Mesodermal cell (in vitro differentiated cells): ENCODE measurements around the gene SNX20.

Source experiments
- H3K27ac ChIP-seq: 2 replicates; pipeline ENCODE4 v1.7.0; 2013; ENCODE audit warnings: mild to moderate bottlenecking, low read depth, low read length, moderate library complexity; ENCODE audit not compliant: severe bottlenecking
- H3K36me3 ChIP-seq: 2 replicates; pipeline ENCODE4 v1.7.1; 2013; ENCODE audit warnings: mild to moderate bottlenecking, low read length, moderate library complexity; ENCODE audit not compliant: control insufficient read depth, insufficient read depth
- H3K4me1 ChIP-seq: one replicate; pipeline ENCODE4 v1.7.1; 2013; ENCODE audit warnings: mild to moderate bottlenecking, low read length; ENCODE audit not compliant: insufficient read depth, control insufficient read depth, poor library complexity, severe bottlenecking
- H3K4me3 ChIP-seq: 2 replicates; pipeline ENCODE4 v1.7.0; 2013; ENCODE audit warnings: low read length, control low read depth, mild to moderate bottlenecking; ENCODE audit not compliant: insufficient read depth, poor library complexity, severe bottlenecking; ENCODE audit errors: extremely low read depth
- H3K9me3 ChIP-seq: 2 replicates; pipeline ENCODE4 v1.7.1; 2013; ENCODE audit warnings: mild to moderate bottlenecking, low read length, moderate library complexity; ENCODE audit not compliant: control insufficient read depth
- WGBS, 2 experiments: methylation state at CpG; one replicate each; pipeline ENCODE4 v1.1.5; 2013; ENCODE audit warnings: missing lambda C conversion rate in 2 of 2; ENCODE audit not compliant: insufficient coverage in 2 of 2; 5-methylcytosine and 5-hydroxymethylcytosine counted together

SNX20 gene

DNA sequence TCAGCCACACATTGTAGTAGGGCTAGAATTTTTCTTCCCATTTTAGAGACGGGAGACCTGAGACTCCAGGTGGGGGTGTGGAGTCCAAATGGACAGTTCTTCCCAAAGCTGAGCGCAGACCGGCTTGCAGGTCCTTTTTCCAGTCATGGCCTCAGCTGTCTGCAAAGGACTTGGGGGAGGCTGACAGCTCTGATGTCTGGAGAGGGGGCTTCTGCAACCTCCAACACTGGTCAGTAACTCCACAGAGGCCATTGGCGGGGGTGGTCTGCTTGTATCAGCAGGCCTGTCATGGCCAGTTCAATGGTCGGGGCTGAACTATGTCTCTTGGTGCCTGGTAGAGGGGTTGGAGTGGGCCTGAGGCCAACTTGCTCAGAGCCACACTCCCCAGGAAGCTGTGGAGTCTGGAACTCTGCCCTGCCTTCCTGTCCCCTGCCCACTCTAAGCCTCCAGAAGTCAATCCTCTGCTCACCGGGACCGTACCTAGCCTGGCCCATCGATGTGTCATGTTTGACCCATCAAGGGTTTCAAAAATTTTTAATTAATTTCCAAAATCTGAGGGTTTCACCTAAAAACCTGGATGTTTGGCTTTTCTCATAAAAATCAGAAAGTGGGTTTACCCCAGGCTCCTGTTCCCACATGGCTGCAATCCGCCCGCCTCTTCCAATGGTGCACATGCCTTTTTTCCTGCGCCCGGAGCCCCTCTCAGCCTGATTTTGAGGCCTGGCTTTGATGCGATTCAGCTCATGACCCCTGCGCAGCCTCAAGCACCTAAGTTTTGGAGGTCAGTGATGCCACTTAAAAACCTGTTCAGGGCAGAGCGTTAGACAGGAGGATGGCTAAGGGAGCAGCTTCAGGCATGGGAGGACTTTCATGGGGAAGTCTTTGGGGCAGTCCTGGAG lies 39.9 kb downstream of the SNX20 start:
- no peaks in the 10 kb centered on the region for H3K4me1 ChIP-seq
- H3K9me3 ChIP-seq = no peaks in the 10 kb centered on the region
- no peak overlapping the region for H3K27ac ChIP-seq
- 90 to 99% methylated on average over 11 to 14 of the region's 15 CpGs for WGBS, 2 experiments
- no peak overlapping the region for H3K4me3 ChIP-seq
- H3K36me3 ChIP-seq = peaks cover 10% of the 10 kb centered on the region

DNA sequence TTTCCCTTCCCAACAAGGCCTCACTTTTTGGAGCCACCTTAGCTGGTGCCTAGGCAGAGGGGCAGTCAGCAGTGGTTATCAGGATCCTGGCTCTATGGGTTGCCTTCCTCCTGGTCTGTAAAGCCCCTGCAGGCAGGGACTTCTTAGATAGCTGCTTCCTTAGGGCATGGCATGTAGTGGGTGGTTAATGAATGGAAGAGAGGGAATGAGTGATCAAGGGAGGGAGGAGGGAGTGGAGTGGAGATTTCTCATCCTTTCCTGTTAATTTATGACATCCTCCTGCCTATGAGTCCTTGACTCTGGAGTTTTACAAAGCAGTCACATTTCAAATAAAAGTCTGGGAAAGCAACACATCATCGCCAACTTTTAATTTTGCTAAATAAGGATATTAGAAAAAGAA lies 40.7 kb downstream of the SNX20 start:
- H3K9me3 ChIP-seq = no peaks in the 10 kb centered on the region
- H3K4me1 ChIP-seq = no peaks in the 10 kb centered on the region
- no peak overlapping the region for H3K4me3 ChIP-seq
- peaks cover 10% of the 10 kb centered on the region for H3K36me3 ChIP-seq
- H3K27ac ChIP-seq = no peak overlapping the region
- WGBS, 2 experiments = no CpG with 5 or more reads among the region's 1 CpG

DNA sequence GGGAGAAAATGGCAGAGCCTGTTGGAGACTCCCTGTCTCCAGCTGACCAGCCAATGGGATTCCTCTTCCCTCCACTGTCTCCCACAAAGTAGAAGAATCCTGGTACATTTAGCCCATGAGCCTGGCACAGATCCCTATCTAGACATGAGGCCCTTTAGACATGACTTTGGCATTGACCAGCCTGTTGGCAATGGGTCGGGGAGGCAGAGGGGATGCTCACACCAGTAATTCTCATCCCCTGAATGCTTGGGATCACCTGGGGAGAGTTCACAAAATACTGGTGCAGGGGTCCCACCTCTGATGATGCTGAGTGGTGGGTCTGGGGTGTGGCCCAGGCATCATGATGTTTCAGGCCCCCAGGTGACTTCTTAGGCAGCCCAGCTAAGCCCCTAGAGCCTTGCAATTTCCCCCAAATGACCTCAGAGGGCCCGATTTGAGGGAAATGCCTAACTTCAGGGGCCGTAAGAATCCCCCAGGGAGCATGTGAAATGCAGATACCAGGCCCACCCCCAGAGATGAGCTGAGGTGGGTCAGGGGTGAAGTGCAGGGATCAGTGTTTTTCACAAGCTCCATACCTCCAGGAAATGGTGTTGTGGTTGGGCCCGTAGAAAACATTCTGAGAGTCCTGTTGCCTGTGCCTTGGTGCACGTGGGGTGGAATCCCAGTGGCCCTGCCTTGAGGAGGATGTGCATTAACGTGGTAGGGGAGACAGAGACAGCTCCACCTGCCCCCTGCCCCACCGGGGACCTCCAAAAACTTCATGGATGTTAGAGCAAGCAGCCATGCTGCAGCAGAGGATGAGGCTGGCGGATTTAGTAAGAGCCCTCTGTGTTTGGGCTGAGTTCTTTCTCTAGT lies 42.1 kb downstream of the SNX20 start:
- Histone ChIP-seq H3K27ac (no peak overlapping the region), H3K4me1 (no peaks in the 10 kb centered on the region), H3K36me3 (peaks cover 10% of the 10 kb centered on the region), H3K4me3 (no peak overlapping the region), H3K9me3 (no peaks in the 10 kb centered on the region)
- 88 to 90% methylated on average over 5 to 8 of the region's 8 CpGs for WGBS, 2 experiments

DNA sequence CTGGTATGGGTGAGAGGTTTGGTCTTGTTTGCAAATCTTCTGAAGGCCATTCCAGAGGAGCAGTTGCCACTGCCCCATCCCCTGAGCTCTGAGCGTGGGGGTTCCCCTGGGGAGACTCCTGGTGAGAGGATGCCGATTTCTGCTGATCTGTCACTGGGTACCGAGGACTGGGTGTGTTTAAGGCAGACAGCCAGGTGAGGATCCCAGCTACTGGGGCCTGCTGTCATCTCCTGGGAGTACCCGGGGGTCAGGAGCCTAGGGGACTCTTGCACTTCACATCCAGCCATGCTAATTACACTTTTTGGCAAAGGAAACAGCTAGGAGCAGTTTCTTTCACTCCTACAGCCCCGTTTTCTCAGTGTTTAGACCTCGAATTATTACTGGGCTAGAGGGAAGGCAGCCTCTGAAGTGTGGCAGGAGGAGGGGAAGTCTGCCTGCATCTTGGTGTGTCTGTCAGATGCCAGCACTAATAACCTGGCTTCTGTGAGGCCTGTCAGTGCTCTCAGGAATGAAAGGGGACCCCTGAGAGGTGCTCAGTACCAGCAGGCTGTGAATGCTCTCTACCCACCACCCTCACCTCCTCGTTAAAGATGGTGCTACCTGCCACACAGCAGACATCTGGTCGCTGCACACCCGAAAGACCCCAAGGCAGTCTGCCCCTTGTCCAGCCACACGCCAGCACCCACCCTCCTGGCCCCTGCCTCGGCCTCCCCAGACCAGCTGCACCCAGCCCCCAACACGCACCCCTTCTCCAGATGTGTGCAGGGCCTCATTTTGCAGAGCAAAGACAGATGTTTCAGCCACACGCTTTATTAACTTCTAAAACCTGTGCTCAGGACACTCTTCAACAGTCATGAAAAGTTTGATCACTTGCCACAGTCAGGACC lies 43.2 kb downstream of the SNX20 start:
- WGBS, 2 experiments = 78 to 86% methylated on average over 11 to 13 of the region's 13 CpGs
- H3K9me3 ChIP-seq = no peaks in the 10 kb centered on the region
- no peak overlapping the region for H3K27ac ChIP-seq
- H3K4me3 ChIP-seq = no peak overlapping the region
- peaks cover 16% of the 10 kb centered on the region for H3K36me3 ChIP-seq
- no peaks in the 10 kb centered on the region for H3K4me1 ChIP-seq

DNA sequence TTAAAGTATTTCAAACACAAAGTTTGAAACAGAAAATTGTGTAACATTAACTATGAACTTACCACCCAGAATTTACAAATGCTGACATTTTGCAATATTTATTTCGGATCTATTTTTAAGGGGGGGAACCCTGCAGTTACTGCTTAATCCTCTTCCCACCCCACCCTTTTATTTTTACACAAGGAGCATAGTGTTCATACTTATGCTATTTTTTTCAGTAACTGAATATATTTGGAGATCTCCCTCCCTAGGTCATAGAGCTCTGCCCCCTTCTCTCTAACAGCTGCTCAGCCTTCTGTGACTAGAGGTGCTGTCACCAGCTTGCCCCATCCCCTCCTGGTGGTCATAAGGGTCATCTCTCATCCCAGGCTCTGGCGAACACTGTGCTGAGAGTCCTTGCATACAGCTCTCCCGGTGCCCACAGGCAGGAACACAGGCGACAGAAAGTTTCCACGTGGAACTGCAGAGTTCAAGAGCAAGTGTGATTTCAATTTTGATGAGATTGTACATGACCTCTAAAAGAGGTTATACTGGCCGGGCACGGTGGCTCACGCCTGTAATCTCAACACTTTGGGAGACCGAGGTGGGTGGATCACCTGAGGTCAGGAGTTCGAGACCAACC lies 44.2 kb downstream of the SNX20 start:
- Histone ChIP-seq H3K4me1 (no peaks in the 10 kb centered on the region), H3K27ac (no peak overlapping the region), H3K9me3 (no peaks in the 10 kb centered on the region), H3K4me3 (no peak overlapping the region), H3K36me3 (peaks cover 22% of the 10 kb centered on the region)
- WGBS, 2 experiments = 86 to 96% methylated on average over 9 of the region's 10 CpGs

DNA sequence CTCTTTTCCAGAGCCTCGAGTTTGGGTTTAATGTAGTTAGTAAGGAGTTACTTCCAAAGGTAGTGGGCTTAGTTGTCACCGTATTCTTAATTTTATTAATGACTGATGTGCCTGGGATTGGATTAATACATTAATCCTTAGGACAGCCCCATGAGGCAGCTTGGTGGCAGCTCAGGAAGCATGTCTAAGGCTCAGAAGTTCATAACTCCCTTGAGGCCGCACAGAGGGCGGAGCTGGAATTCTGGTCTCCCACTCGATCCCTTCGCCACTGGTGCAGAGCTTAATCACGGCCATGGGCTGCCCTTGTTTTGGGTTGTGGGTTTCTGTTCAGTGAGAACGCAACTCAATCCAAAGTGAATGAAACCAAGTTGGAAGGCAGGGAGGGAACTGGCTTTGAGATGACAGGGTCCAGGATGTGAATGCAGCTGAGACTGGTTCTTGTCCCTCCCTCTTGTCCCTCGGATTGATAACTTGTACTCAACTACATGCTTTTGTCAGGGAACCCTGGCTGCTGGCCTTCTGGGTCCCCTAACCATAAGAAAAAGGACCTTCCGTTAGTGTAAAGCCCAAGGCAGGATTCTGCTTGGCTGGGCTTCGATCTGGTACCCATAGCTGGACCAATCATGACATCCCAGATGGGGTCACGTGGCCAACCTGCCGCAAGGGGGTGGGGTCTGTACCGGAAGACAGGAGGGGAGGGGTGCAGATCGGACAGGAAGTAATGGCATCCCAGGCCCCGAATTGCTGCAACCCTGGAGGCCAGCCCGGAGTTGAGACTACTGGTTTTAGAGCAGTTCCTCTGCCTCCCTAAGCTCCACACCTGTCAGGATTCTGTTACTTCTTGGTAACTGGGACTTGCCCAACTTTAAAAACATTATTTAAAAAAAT lies 45.4 kb downstream of the SNX20 start:
- H3K4me1 ChIP-seq = no peaks in the 10 kb centered on the region
- WGBS, 2 experiments = 88 to 90% methylated on average over 14 to 15 of the region's 17 CpGs
- peaks cover 29% of the 10 kb centered on the region for H3K36me3 ChIP-seq
- no peak overlapping the region for H3K27ac ChIP-seq
- H3K4me3 ChIP-seq = no peak overlapping the region
- H3K9me3 ChIP-seq = no peaks in the 10 kb centered on the region

DNA sequence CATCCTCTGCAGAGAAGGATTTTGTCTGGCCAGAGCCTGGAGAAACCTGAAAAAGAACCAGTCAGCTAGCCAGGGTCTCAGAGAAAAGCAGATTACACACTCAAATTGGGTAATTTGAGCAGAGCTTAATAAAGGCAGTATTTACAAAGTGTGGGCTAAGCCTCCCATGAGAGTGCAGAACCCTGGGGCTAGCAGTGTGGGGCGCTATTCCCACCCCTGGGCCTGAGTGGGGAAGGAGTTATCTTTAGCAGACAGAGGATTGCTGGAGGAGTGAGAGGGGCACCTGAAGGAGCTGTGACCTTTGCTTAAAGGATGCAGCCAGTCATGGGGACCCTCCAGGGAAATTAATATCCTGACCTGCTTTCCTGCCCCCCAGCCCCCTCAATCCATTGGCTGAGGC lies 46.2 kb downstream of the SNX20 start:
- peaks cover 33% of the 10 kb centered on the region for H3K36me3 ChIP-seq
- WGBS, 2 experiments = 50 to 93% methylated on average over 1 of the region's 1 CpG
- H3K4me3 ChIP-seq = no peak overlapping the region
- H3K27ac ChIP-seq = no peak overlapping the region
- no peaks in the 10 kb centered on the region for H3K9me3 ChIP-seq
- H3K4me1 ChIP-seq = no peaks in the 10 kb centered on the region

DNA sequence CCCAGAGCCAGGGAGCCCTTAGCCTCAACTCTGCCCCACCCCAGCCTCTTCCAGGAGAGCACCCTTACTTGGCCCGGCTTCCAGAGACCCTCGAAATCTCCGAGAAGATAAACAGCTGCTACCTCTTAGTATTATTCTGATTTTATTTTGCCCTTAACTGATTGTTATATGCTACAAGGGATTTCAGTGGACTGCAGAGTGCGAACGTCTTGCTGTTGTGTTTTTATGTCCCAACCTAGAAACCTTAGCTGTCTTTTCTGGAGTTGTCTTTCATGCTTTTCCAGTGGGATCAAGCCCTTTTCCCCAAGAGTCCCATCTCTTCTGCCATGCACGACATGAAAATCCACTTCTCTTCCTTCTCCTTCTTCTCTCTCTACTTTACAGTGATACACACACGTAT lies 47.0 kb downstream of the SNX20 start:
- H3K9me3 ChIP-seq = no peaks in the 10 kb centered on the region
- peaks cover 41% of the 10 kb centered on the region for H3K36me3 ChIP-seq
- no peak overlapping the region for H3K4me3 ChIP-seq
- H3K27ac ChIP-seq = no peak overlapping the region
- 91 to 100% methylated on average over 4 of the region's 7 CpGs for WGBS, 2 experiments
- H3K4me1 ChIP-seq = no peaks in the 10 kb centered on the region

DNA sequence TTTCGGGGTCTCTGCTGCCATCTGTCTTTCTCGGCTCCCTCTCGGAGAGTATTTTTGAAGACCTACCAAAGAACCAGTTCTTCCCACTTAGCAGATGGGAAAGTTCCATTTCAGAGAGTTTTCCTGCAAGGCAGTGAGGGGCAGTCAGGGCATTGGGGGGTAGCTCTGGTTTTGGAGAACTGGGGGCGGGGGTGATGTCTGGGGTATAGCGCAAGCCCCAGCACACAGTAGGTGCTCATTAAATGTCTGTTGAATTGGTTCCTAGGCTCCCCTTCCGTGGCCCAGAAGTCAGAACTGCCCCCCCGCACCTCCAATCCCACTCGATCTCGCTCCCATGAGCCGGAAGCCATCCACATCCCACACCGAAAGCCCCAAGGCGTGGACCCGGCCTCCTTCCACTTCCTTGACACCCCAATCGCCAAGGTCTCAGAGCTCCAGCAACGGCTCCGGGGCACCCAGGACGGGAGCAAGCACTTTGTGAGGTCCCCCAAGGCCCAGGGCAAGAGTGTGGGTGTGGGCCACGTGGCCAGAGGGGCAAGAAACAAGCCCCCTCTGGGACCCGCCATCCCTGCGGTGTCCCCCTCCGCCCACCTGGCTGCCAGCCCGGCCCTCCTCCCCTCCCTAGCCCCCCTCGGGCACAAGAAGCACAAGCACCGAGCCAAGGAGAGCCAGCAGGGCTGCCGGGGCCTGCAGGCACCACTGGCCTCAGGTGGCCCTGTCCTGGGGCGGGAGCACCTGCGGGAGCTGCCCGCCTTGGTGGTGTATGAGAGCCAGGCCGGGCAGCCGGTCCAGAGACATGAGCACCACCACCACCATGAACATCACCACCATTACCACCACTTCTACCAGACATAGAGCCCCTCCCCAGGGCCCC lies 47.9 kb downstream of the SNX20 start:
- Histone ChIP-seq H3K4me1 (no peaks in the 10 kb centered on the region), H3K4me3 (no peak overlapping the region), H3K9me3 (no peaks in the 10 kb centered on the region), H3K36me3 (peaks cover 50% of the 10 kb centered on the region), H3K27ac (no peak overlapping the region)
- WGBS, 2 experiments = 91 to 97% methylated on average over 11 to 14 of the region's 30 CpGs
